HepG2 (cell line): ENCODE data around the gene IKBKE. TPM values are rescaled to one million over a fixed set of nuclear protein-coding genes. Genes with fewer than 3 reads are reported as not detected.

Experiments used
- ATAC-seq: fragments of 200-7000 bp; cut with Tn5 transposase; 3 replicates; pipeline ENCODE4 v1.9.1; 2020; ENCODE audit warnings: mild to moderate bottlenecking, moderate library complexity
- BruUV-seq: library from RNA; stranded (reverse); fragments of 400-500 nt; replicated peaks from 2 replicates; lab custom pipeline; 2021; lab: Mats Ljungman, UMichigan
- CTCF ChIA-PET: fragments of 300-600 bp; formaldehyde crosslinking; extraction: SDS; loops from one replicate; lab custom pipeline; 2021; ENCODE audit warnings: low total read pairs, inconsistent platforms, low intra/inter-chr PET ratio; lab: Yijun Ruan, JAX
- POLR2A ChIA-PET: fragments of 350-600 bp; sonication (Branson Sonifier 250); formaldehyde crosslinking; loops from one replicate; lab custom pipeline; 2020; ENCODE audit warnings: antibody characterized with exemption, inconsistent platforms; lab: Yijun Ruan, JAX
- DNase-seq: peaks from one replicate; pipeline ENCODE4 v3.0.0-alpha.2; 2015; ENCODE audit warnings: low spot score
- FAIRE-seq: peaks from 3 replicates; lab custom pipeline; 2011; peaks lifted over from hg19 to GRCh38; lab: Jason Lieb, UNC
- H2AFZ ChIP-seq: one replicate; pipeline ENCODE4 v1.6.1; 2011; ENCODE audit warnings: low read length, inconsistent platforms
- H3K27ac ChIP-seq: fragments of 300-600 bp; 3 replicates; pipeline ENCODE4 v1.8.0; 2011; ENCODE audit warnings: mixed run types, mild to moderate bottlenecking, mixed read lengths, low read length, inconsistent platforms; ENCODE audit not compliant: insufficient read depth; ENCODE audit errors: extremely low read length
- H3K27me3 ChIP-seq, 2 experiments: fragments of 200-600 bp in 1 of 2; 2 replicates in 1 of 2; 3 replicates in 1 of 2; pipeline versions ENCODE4 v1.6.0 to v1.8.0; 2011; ENCODE audit warnings: low read length in 2 of 2, mild to moderate bottlenecking in 2 of 2, moderate library complexity in 2 of 2, inconsistent platforms in 1 of 2; ENCODE audit not compliant: insufficient read depth in 2 of 2, control insufficient read depth in 1 of 2
- H3K36me3 ChIP-seq, 2 experiments: fragments of 200-600 bp in 1 of 2; replicated peaks in 1 of 2; 2 replicates in 1 of 2; 3 replicates in 1 of 2; pipeline versions ENCODE4 v1.5.1 to v1.8.0; 2011; ENCODE audit warnings: low read length in 2 of 2, inconsistent platforms in 1 of 2; ENCODE audit not compliant: insufficient read depth in 2 of 2, control insufficient read depth in 1 of 2
- H3K4me1 ChIP-seq: 2 replicates; pipeline ENCODE4 v1.5.1; 2012; ENCODE audit warnings: low read length, inconsistent platforms; ENCODE audit not compliant: insufficient read depth
- H3K4me2 ChIP-seq: 2 replicates; pipeline ENCODE4 v1.6.0; 2011; ENCODE audit warnings: low read depth, low read length, inconsistent platforms
- H3K4me3 ChIP-seq, 3 experiments: fragments of 200-600 bp in 1 of 3; sonication (generic), shearing (Covaris generic) in 1 of 3; replicated peaks in 1 of 3; 2 replicates each; pipeline ENCODE4 v1.5.1; 2011 to 2016; ENCODE audit warnings: low read length in 3 of 3, inconsistent platforms in 2 of 3, low read depth in 2 of 3, mild to moderate bottlenecking in 2 of 3, control low read depth in 1 of 3, mixed read lengths in 1 of 3; ENCODE audit not compliant: insufficient read depth in 1 of 3
- H3K79me2 ChIP-seq: one replicate; pipeline ENCODE4 v1.6.1; 2011; ENCODE audit warnings: low read length, inconsistent platforms; ENCODE audit not compliant: insufficient read depth
- H3K9ac ChIP-seq: 2 replicates; pipeline ENCODE4 v1.6.0; 2011; ENCODE audit warnings: mild to moderate bottlenecking, low read depth, low read length, inconsistent platforms; ENCODE audit not compliant: insufficient read depth
- H3K9me3 ChIP-seq: 2 replicates; pipeline ENCODE4 v1.5.1; 2012; ENCODE audit warnings: mild to moderate bottlenecking, low read length
- H4K20me1 ChIP-seq: 2 replicates; pipeline ENCODE4 v1.6.0; 2011; ENCODE audit warnings: inconsistent platforms, mild to moderate bottlenecking, low read length, moderate library complexity; ENCODE audit not compliant: insufficient read depth
- CENPX ChIP-seq: sonication (generic); formaldehyde crosslinking; IDR thresholded peaks from 2 replicates; pipeline ENCODE4 v1.9.0; 2021; ENCODE audit warnings: mild to moderate bottlenecking, missing genetic modification reagents, moderate library complexity
- FOXK1 ChIP-seq: sonication (generic); formaldehyde crosslinking; IDR thresholded peaks from 2 replicates; pipeline ENCODE4 v1.4.0; 2020; ENCODE audit warnings: low read depth, missing genetic modification reagents, borderline replicate concordance
- KLF13 ChIP-seq: sonication (generic); formaldehyde crosslinking; IDR thresholded peaks from 2 replicates; pipeline ENCODE4 v1.4.0; 2020; ENCODE audit warnings: mild to moderate bottlenecking, missing genetic modification reagents
- MAFF ChIP-seq: IDR thresholded peaks from 2 replicates; pipeline ENCODE4 v1.6.1; 2011; ENCODE audit warnings: low read depth, low read length, improper control_type of control experiment
- MAFK ChIP-seq, 2 experiments: IDR thresholded peaks in 1 of 2; conservative IDR thresholded peaks in 1 of 2; 2 replicates each; pipeline ENCODE4 v1.6.1; 2011; ENCODE audit warnings: improper control_type of control experiment in 2 of 2, low read length in 2 of 2
- MAX ChIP-seq: IDR thresholded peaks from 2 replicates; pipeline ENCODE4 v1.6.1; 2012; ENCODE audit warnings: inconsistent platforms
- NR2F6 ChIP-seq, 2 experiments: IDR thresholded peaks; 2 replicates each; pipeline ENCODE4 v1.6.1; 2016; ENCODE audit warnings: antibody characterized with exemption in 1 of 2, mild to moderate bottlenecking in 1 of 2
- SATB2 ChIP-seq: sonication (generic); formaldehyde crosslinking; IDR thresholded peaks from 2 replicates; pipeline ENCODE4 v1.5.0; 2020; ENCODE audit warnings: missing genetic modification reagents
- TP53 ChIP-seq: sonication (generic); formaldehyde crosslinking; conservative IDR thresholded peaks from 2 replicates; pipeline ENCODE4 v1.4.0; 2020; ENCODE audit warnings: missing genetic modification reagents
- ZNF83 ChIP-seq: sonication (generic); formaldehyde crosslinking; IDR thresholded peaks from 2 replicates; pipeline ENCODE4 v1.4.0; 2020; ENCODE audit warnings: missing genetic modification reagents, mild to moderate bottlenecking, borderline replicate concordance
- WGBS: methylation state at CpG from one replicate; pipeline ENCODE4 v1.1.6; 2017; ENCODE audit warnings: low lambda C conversion rate; 5-methylcytosine and 5-hydroxymethylcytosine counted together
- in situ Hi-C: cut with HindIII; loops from 2 replicates; pipeline ENCODE4 v1.10.0; 2017; ENCODE audit warnings: low pct_unique_long_range_greater_than_20kb; ENCODE audit not compliant: extremely low pct_ligation_motif_present
- intact Hi-C: fragments of 100-400 bp; cut with micrococcal nuclease; formaldehyde crosslinking; loops from one replicate; pipeline ENCODE4 v1.10.0; 2022; ENCODE audit not compliant: unreplicated experiment
- polyA plus RNA-seq, 8 experiments: library from polyadenylated mRNA; depleted of rRNA in 3 of 8; stranded (reverse) in 7 of 8; unstranded in 1 of 8; fragments of >200 nt; fragmentation: Illumina TruSeq in 4 of 8; extraction: Trizol in 4 of 8; gene quantifications; 2 replicates each; pipeline versions ENCODE4 v1.2.1 to v1.2.3, GENCODE V29; 2011 to 2016; ENCODE audit warnings: low read depth in 4 of 8, missing spikeins in 1 of 8, mixed read lengths in 1 of 8; ENCODE audit not compliant: insufficient read depth in 1 of 8
- total RNA-seq, 5 experiments: library from RNA; depleted of rRNA; stranded (reverse); fragments of >200 nt; fragmentation: Illumina TruSeq; extraction: Trizol; gene quantifications; 2 replicates each; pipeline ENCODE4 v1.2.3, GENCODE V29; 2016; ENCODE audit warnings: low read depth in 1 of 5

The IKBKE gene
- total and polyA plus RNA-seq, 2 of the 13 experiments (the other 11 are each of a cell fraction or from before 2014, with no cell fraction given), result 4.5 to 5.8 TPM

GRCh38 chr1:206518206-206518605 is 47.9 kb downstream of the IKBKE start (continued):
- TF ChIP-seq SATB2 (CRISPR knock-in tag) (no peak), CENPX (CRISPR knock-in tag) (no peak), TP53 (no peak), ZNF83 (no peak), KLF13 (CRISPR knock-in tag) (no peak), NR2F6 (IDR thresholded peaks at IDR 0.05) (no peak), NR2F6 (CRISPR knock-in tag; IDR thresholded peaks at IDR 0.05) (no peak), MAX (no peak)

GRCh38 chr1:206518743-206519142 is 48.5 kb downstream of the IKBKE start:
- no peaks in the 10 kb centered on the region for H3K9me3 ChIP-seq
- FAIRE-seq (no peak), DNase-seq (no peak), ATAC-seq (no peak)
- H4K20me1 ChIP-seq, result no peaks in the 10 kb centered on the region
- in situ Hi-C loops, result no loop called here
- H3K36me3 ChIP-seq, result no peaks in the 10 kb centered on the region
- peaks cover 34% of the 10 kb centered on the region for H3K4me1 ChIP-seq
- H3K4me2 ChIP-seq, result no peak overlapping the region
- no peak for TF ChIP-seq FOXK1 (CRISPR knock-in tag)
- TF ChIP-seq MAFF, result peak; percentile 89
- peak; percentile 91 to 95 for TF ChIP-seq MAFK (conservative IDR thresholded peaks at IDR 0.05 in 1 of 2, IDR thresholded peaks at IDR 0.05 in 1 of 2; ENCODE audit: low read length in 2 of 2)
- ChIA-PET CTCF (no interaction called here), POLR2A (no interaction called here)
- H3K9ac ChIP-seq, result no peak overlapping the region
- no peak overlapping the region for H3K27ac ChIP-seq
- H2AFZ ChIP-seq, result no peak overlapping the region
- no peak overlapping the region for H3K4me3 ChIP-seq
- peaks cover 0 to 1% of the 10 kb centered on the region in 2 experiments; a peak in 1 of 5 replicates for H3K27me3 ChIP-seq
- intact Hi-C loops, result no loop called here
- WGBS, result 51% methylated on average over 6 of the region's 6 CpGs
- H3K79me2 ChIP-seq, result no peaks in the 10 kb centered on the region
- BruUV-seq, result no TSS peak
